ENCODE results near the gene DDI1.

DNA sequence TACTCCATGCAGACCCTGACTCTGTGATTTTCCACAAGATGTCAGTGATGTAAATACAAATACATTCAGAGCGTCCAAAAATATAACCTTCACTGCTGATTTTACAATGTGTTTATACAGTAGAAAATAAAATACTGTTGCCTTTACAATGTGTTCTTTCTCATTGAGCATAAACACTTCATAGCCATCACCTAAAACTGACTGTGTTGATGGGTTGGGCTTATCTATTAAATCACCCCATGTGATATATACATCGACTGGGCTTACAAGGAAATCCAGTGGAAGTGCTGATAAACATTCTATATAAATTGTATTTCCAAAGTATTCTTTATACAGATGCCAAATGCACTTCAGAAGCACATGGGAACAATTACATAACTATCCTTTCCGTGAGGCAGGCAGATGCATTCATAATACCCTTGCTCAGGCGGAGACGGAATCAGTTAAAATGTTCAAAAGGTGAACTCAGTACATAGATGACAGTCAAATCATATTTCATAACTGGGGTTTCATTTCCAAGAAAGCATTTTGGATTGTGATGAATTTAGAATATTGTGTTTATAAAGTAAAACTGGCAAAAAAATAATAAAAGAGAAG lies 27.7 kb downstream of the DDI1 start:
- TF ChIP-seq, protein P1, sequence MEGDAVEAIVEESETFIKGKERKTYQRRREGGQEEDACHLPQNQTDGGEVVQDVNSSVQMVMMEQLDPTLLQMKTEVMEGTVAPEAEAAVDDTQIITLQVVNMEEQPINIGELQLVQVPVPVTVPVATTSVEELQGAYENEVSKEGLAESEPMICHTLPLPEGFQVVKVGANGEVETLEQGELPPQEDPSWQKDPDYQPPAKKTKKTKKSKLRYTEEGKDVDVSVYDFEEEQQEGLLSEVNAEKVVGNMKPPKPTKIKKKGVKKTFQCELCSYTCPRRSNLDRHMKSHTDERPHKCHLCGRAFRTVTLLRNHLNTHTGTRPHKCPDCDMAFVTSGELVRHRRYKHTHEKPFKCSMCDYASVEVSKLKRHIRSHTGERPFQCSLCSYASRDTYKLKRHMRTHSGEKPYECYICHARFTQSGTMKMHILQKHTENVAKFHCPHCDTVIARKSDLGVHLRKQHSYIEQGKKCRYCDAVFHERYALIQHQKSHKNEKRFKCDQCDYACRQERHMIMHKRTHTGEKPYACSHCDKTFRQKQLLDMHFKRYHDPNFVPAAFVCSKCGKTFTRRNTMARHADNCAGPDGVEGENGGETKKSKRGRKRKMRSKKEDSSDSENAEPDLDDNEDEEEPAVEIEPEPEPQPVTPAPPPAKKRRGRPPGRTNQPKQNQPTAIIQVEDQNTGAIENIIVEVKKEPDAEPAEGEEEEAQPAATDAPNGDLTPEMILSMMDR (IDR thresholded peaks at IDR 0.05): no peak
- no peak for TF ChIP-seq POLR2A (IDR thresholded peaks at IDR 0.05)
